ENCODE measurements around the gene SCGN. TPM values are rescaled to one million over a fixed set of nuclear protein-coding genes. Genes with fewer than 3 reads are reported as not detected.

The SCGN gene
- total and polyA plus RNA-seq, 2 of the 4 experiments (the other 2 are of a cell fraction) = not detected

GRCh38 chr6:25642667-25643328, 9.2 kb upstream of the SCGN start:
- no TSS peak for BruUV-seq (replicated peaks)
- TF ChIP-seq RAD21 (IDR thresholded peaks at IDR 0.05; ENCODE audit: low read length) (no peak), SMC3 (IDR thresholded peaks at IDR 0.05; ENCODE audit: low read depth, low read length) (no peak), RCOR1 (IDR thresholded peaks at IDR 0.05; ENCODE audit: insufficient replicate concordance, low read length) (no peak), BHLHE40 (IDR thresholded peaks at IDR 0.05; ENCODE audit: low read depth, low read length) (no peak), CTCF (conservative IDR thresholded peaks at IDR 0.05; ENCODE audit: low read depth, low read length) (no peak), RFX5 (IDR thresholded peaks at IDR 0.05; ENCODE audit: low read depth, low read length) (no peak), MAZ (IDR thresholded peaks at IDR 0.05; ENCODE audit: borderline replicate concordance, low read depth, low read length) (no peak), CHD1 (IDR thresholded peaks at IDR 0.05; ENCODE audit: low read depth, low read length) (no peak), MXI1 (IDR thresholded peaks at IDR 0.05; ENCODE audit: borderline replicate concordance, low read depth, low read length) (no peak), FOS (IDR thresholded peaks at IDR 0.05; ENCODE audit: low read depth, low read length) (no peak), NFE2L2 (IDR thresholded peaks at IDR 0.05; ENCODE audit: low read depth, low read length) (no peak), CEBPB (IDR thresholded peaks at IDR 0.05; ENCODE audit: low read depth, low read length) (no peak), ELK1 (IDR thresholded peaks at IDR 0.05; ENCODE audit: borderline replicate concordance, low read depth, low read length) (no peak), USF2 (IDR thresholded peaks at IDR 0.05; ENCODE audit: low read depth, low read length) (no peak)
- Histone ChIP-seq H3K27me3 (ENCODE audit: control insufficient read depth, insufficient read depth, low read length) (no peaks in the 10 kb centered on the region; the same call in 1 of the 2 replicates), H3K36me3 (ENCODE audit: control insufficient read depth, insufficient read depth, low read length) (no peaks in the 10 kb centered on the region), H3K9ac (ENCODE audit: low read depth, low read length) (no peak overlapping the region), H4K8ac (ENCODE audit: low read depth in 2 of 2, low read length in 2 of 2) (no peak overlapping the region), H4K5ac (ENCODE audit: low read depth, low read length) (no peak overlapping the region), H3K9me1 (ENCODE audit: insufficient read depth, low read length) (no peaks in the 10 kb centered on the region), H2BK5ac (ENCODE audit: low read depth, low read length, poor library complexity, severe bottlenecking) (no peak overlapping the region), H3K4ac (ENCODE audit: low read depth, low read length) (no peak overlapping the region), H2AFZ (replicated peaks; ENCODE audit: low read length, poor library complexity) (no peak overlapping the region), H3K27ac (ENCODE audit: insufficient read depth, low read length) (no peak overlapping the region), H3K4me1 (ENCODE audit: control insufficient read depth, insufficient read depth, low read length) (no peaks in the 10 kb centered on the region), H2AK5ac (ENCODE audit: low read depth, low read length) (no peak overlapping the region), H3K14ac (replicated peaks; ENCODE audit: low read depth, low read length) (no peak overlapping the region), H2AK9ac (replicated peaks; ENCODE audit: low read depth, low read length, poor library complexity) (no peak overlapping the region), H3K56ac (ENCODE audit: extremely low read depth, insufficient read depth, low read length) (no peak overlapping the region), H3K9me3 (ENCODE audit: control insufficient read depth, insufficient read depth, low read length) (no peaks in the 10 kb centered on the region), H3K79me1 (ENCODE audit: low read depth in 1 of 2, low read length in 2 of 2) (no peaks in the 10 kb centered on the region), H4K20me1 (ENCODE audit: insufficient read depth, low read length) (no peaks in the 10 kb centered on the region), H3K4me3 (ENCODE audit: insufficient read depth, low read depth, low read length) (no peak overlapping the region), H2BK120ac (ENCODE audit: low read depth, low read length) (no peak overlapping the region), H3K23ac (ENCODE audit: low read depth, low read length) (no peak overlapping the region), H2BK15ac (ENCODE audit: low read depth, low read length) (no peak overlapping the region), H3K4me2 (ENCODE audit: low read depth, low read length) (no peak overlapping the region), H2BK20ac (ENCODE audit: low read depth, low read length) (no peak overlapping the region), H3K18ac (ENCODE audit: low read depth, low read length) (no peak overlapping the region), H4K91ac (ENCODE audit: insufficient read depth, low read depth, low read length) (no peak overlapping the region)
- WGBS, 2 experiments (ENCODE audit: extremely low coverage in 2 of 2, insufficient read length in 1 of 2) = no CpG with 5 or more reads among the region's 3 CpGs
- dilution Hi-C loops (cut with HindIII; ENCODE audit: low sequenced_read_pairs, unreplicated experiment) (no loop called here), in situ Hi-C loops (cut with MboI; ENCODE audit: low sequenced_read_pairs) (no loop called here), intact Hi-C loops (cut with micrococcal nuclease) (no loop called here)
- ATAC-seq (ENCODE audit: low read depth) (no peak), DNase-seq (no peak)
- POLR2A ChIA-PET (ENCODE audit: unreplicated experiment) = no interaction called here
- CTCF ChIA-PET = no interaction called here
